ENCODE measurements around the gene PARD3. TPM values are rescaled to one million over a fixed set of nuclear protein-coding genes. Genes with fewer than 3 reads are reported as not detected.
"Not testable (repeated sequence)": the region's sequence is repeated elsewhere in the genome, so short reads cannot be mapped to it uniquely, and the experiment has no call there.

Gene PARD3
- total RNA-seq, 2 donors from 2014 or later: 23.1 to 29.7 TPM

DNA sequence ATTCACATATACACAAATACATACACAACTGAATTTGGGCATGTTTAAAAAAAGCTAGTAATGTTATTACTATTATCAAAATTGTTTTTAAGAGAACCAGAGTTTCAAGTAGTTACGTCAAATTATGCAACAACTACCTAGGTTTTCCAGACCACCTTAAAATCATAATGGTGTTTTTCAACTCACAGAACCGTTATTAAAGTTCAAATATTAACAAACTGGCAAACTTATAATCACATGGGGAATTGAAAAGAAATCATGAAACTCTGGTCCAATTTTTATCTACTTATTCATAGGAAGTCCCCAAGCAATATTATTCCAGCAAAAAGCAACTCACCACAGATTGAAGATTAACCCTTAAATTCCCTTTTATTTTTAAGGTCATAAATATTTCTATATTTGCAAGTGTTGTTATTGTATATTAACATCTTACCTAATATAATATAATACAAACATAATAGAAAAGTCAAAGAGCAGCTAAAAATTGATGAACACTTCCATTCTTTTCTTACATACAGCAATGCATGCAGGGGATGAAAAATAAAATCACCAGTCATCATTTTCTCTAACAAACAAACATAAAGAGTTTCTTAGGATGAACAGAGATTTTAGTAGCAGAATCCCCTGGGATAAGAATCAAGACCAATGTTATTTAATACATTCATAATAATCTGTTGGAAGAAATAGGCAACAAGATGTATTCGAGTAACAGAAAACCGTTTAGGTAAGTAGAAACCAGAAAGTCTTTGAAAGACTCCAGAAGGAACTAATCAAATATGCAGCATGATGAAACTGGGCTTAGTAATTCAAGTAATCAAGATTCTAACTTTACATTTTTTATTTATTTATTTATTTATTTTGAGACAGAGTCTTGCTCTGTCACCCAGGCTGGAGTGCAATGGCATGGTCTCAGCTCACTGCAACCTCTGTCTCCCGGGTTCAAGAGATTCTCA lies 391.1 kb downstream of the PARD3 start:
- intact Hi-C loops (cut with DNase I): no loop called here
- ATAC-seq: no peak
- DNase-seq: no peak

DNA sequence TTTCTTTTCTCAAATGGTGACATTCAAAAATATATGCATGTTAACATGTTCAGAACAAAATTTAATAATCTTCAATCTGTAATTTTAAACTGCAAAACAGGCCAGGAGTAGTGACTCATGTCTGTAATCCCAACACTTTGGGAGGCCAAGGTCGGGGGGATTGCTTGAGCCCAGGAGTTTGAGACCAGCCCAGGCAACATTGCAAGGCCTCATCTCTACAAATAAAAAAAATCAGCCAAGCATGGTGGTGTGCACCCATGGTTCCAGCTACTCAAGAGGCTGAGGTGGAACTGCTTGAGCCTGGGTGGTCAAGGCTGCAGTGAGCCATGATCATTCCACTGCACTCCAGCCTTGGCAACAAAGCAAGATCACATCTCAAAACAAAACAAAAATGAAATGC lies 394.3 kb downstream of the PARD3 start:
- DNase-seq (no peak), ATAC-seq (no peak)
- intact Hi-C loops (cut with DNase I): no loop called here

DNA sequence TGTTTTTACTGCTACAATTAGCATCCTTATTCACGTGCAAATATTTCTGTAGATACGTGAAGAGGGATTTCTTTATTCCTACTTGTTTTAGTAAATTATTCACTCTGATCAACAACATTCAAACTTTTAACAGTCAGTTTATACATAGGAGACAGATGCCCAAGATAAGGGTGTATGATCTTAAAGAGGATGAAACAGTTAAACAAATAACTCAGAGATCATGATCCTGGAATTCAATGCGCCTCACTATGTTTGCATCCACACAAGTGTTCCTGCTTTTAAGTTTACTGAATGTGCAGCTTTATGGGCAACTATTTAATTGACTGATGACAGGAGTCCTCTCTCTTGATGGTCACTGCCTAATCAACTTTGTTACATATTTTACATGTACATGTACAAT lies 394.8 kb downstream of the PARD3 start:
- intact Hi-C loops (cut with DNase I): no loop called here
- no peak for DNase-seq
- no peak for ATAC-seq

DNA sequence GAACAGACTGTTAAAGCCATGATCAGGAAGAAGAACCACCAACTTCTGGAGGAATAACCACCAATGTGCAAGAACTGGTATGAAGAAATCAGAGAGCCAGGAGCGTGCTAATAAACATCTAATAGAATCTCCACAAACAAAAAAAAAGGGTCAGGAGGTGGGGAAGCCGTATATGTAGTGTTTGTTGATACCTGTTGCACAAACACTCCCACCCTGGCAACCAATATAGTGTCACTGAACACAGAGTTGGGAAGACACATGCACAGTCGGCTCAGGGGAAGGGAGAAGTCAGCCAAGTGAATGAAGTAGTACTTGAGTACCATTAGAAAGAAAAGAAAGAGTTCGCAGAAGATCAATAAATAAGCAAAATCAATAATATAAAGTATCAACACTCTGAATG lies 400.1 kb downstream of the PARD3 start:
- DNase-seq (no peak), ATAC-seq (no peak)
- intact Hi-C loops (cut with DNase I): no loop called here

DNA sequence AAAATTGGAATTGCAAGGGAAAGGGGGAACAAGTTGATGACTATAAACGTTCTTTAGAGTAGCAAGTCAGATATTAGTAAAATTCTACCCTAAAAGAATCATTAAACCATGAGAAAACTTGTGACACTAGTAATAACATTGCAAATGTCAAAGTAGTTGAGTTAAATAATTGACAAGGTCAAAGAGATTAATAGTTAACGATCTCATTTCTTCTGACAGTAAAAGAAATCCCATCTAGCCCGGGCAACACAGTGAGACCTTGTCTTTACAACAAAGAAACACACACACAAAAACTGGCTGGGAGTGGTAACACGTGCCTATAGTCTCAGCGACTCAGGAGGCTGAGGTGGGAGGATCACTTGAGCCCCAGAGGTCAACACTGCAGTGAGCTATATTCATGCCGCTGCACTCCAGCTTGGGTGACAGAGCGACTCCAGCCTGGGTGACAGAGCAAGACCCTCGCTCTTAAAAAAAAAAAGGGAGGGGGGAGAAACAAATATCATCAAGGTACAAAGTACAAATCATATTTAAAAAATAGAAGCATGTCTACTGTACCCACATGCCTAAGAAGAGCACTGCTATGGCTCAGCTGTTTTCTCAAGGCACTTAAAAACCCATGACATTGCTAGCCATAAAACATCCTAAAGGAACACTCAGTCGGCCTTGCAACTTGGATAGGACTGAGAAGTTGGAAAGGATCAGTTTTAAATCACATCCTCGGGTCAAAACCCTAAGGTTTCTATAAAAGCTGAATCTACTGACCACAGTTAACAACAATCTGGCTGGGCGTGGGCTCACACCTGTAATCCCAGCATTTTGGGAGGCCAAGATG lies 401.1 kb downstream of the PARD3 start:
- intact Hi-C loops (cut with DNase I): no loop called here
- ATAC-seq (no peak), DNase-seq (no peak)

DNA sequence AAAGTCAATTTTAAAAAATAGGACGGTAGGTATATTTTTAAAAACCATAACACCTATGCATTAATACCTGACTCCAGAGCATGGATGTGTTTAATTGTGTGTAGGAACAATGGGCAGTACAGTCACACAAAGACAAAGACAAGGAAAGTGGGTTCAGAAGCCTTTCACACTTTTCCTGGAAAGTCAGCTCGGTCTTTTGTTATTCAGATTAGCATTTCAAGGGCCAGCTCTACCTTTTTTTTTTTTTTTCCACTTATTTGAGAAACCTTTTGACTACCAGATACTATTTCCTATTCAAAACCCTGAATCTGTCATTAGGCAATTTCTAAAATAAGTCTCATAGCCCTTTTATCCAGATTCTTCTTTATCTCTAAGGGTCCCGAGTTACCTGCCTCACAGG lies 401.9 kb downstream of the PARD3 start:
- DNase-seq: no peak
- ATAC-seq: no peak
- intact Hi-C loops (cut with DNase I): no loop called here

DNA sequence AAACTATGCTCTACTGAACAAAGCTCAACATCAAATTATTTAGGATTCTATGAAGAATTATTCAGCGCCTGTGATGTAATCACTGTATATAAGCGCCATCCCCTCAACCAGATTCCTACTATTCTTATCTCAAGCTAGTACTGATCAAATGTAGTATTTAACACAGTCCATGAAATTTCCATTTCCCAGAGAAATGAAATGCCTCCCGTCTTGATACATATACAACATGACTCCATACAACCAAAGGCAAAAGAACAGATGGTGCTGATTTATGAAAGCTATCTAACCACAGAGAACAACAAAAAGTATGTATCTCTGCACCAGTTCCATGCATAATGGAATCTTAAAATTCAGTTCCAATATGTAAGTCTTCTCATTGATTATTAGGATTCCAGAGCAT lies 406.1 kb downstream of the PARD3 start:
- intact Hi-C loops (cut with DNase I): no loop called here
- DNase-seq (no peak), ATAC-seq (no peak)

DNA sequence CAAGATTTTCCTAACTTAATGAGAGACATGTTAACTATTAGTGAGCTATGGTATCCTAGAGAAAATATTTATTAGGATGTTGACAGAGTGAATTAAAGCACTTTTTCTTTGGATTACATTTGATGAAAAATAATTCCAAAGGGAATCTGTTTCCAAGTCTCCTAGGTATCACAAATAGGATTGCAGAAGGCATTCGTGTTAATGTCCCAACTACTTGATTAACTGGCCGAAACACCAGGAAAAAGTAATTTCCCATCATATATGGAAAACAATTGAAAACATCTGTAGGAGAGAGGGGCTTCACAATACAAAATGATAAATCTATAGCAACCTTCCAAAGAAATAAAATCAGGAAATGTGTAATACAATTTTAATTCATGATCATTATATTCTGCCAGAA lies 406.7 kb downstream of the PARD3 start:
- DNase-seq (no peak), ATAC-seq (no peak)
- intact Hi-C loops (cut with DNase I): no loop called here

DNA sequence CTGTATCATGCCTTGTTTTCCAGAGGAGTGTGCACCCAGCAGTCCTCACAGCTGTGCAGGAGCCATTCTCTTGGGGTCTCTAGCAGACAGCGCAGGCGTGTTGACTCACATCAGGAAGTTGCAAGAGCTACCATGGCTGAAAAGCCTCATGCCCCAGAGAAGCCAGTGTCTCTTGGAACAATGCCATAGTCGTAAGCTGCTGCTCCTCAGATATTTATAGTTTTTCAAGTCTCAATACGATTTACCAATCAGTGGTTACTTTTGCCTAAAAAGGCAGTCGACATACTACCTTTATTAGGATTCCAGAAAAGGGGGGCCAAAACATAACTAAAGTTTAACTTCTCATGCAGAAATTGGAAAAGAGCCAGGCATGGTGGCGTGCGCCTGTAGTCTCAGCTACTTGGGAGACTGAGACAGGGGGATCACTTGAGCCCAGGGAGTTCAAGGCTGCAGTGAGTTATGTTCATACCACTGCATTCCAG lies 407.7 kb downstream of the PARD3 start:
- peak; percentile 8 to 82 for ATAC-seq
- peak; percentile 34 for DNase-seq
- intact Hi-C loops (cut with DNase I): no loop called here

DNA sequence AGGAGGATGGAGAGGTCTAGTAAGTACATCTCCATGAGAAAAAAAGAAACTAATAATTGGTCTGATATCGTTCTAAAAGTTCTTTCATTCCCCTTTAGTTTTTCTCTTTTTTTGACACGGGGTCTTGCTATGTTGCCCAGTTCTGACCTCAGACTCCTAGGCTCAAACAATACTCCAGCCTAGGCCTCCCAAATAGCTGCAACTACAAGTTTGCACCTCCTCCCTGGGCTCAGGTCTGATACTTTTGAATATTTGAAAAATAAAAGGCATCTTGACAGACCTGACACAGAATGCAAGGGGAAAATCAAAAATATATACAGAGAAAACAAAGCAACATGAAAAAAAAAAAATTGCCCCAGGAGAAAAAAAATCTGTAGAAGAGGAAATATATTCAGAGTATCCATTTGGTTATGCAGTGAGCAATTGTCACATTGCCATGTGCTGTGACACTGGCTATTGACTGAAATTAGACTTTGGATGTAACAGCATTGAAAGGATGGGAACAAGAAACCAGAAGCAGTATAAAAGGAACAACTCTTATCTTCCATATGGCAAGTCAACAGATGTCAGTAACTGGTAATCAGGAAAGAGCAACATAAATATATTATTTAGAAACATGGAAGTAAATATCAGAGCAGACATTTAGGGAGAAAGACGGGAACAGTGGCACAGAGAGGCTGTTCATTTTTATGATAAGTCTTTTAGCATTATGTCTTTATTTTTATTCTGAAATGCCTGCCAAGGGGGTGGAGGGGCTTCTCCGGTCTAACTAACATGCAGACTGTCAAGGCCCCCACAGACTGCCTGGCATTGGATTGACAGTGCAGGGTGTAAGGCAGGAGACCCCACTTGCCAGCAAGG lies 408.4 kb downstream of the PARD3 start:
- DNase-seq: no peak
- intact Hi-C loops (cut with DNase I): no loop called here
- ATAC-seq: no peak

DNA sequence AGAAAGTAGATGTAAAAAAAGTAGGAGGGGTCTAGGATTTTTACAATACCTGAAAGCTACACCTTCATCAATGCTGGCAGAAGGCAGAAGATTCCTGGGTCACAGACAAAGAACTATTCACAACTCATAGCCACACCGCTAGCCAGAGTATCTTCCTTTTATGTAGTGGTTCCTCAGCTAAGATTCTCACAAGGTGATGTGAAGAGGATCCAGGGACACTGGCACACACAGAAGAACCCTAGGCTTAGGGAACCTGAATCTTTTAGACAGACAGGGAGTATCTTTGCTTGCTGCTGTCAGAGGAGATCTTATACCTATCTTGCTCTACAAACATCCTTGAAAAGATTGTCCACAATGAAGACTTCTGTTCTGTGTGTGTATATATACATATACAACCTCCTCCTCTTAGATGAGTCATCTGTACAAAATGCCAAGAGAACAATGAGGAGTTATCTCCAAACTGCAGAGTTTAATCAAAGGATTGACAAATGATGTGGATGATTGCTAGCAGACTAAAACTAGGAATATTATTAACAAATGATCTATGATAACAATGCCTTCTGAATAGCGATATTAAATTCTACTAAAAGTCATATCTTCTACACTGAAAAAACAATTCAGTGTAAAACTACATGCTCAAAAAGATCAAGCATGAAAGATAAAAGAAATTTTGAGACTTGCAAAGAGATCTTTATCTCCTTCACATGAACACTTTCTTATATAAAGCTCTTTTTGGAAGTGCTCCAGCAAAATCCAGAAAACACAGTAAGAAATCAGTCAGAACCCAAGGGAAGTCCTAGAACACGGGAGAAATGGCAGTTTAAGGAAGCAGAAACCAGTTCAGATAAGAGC lies 409.3 kb downstream of the PARD3 start:
- ATAC-seq (no peak), DNase-seq (no peak)
- intact Hi-C loops (cut with DNase I): no loop called here

DNA sequence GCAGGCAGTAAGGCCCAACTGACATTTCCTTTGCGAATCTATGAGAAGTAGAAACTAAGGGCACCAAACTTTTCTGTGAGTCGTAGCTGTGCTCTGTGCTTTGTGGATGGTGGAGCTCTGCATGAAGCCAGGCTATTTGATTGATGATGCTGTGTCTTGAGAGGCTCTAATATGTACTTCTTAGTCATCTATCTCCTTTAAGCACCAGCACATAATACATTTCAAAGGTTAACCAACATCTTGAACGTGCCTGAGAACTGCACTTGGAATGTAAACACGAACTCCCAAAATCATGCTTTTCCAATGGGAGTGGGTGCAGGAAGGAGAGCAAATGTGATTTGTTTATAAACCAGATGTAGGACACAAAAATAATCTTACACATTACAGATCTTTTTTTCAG lies 411.6 kb downstream of the PARD3 start:
- ATAC-seq: no peak
- intact Hi-C loops (cut with DNase I): no loop called here

DNA sequence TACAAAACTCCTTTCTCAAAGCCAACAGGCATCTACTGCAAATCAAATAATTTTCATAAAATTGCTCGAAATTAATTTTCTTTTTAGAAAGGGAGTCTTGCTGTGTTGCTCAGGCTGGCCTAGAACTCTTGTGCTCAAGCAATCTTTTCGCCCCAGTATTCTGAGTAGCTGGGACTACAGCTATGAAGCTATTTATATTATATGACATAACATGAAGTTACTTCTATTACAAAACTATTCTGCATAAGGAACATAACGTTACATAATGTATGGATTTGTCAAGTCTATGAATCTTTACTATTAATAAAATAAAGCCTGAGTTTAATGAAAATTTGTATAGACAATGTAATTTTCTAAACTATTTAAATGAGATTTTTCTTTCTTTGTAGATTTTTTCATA lies 415.0 kb downstream of the PARD3 start:
- ATAC-seq (no peak), DNase-seq (no peak)
- intact Hi-C loops (cut with DNase I): no loop called here

More for the DNA sequence above, 411.6 kb downstream of the PARD3 start:
- DNase-seq: no peak

DNA sequence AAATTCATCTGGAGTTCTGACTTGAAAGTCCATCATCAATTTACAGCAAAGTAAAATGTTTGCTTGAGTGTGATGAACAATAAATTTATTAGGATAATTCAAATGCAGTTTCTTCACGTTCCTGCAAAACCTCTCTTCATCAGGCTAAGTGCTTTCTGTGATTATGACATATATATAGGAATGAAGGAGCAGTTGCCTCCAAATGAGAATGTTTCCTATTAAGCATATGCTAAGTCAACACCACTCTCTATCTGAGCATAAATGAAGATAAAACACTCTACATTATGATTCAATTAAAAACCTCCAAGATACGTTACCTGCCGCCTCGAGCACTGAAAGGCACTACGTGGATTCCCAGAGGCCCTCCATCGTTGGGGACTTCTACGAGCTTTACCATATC lies 416.1 kb downstream of the PARD3 start:
- intact Hi-C loops (cut with DNase I): no loop called here
- DNase-seq (no peak), ATAC-seq (no peak)

DNA sequence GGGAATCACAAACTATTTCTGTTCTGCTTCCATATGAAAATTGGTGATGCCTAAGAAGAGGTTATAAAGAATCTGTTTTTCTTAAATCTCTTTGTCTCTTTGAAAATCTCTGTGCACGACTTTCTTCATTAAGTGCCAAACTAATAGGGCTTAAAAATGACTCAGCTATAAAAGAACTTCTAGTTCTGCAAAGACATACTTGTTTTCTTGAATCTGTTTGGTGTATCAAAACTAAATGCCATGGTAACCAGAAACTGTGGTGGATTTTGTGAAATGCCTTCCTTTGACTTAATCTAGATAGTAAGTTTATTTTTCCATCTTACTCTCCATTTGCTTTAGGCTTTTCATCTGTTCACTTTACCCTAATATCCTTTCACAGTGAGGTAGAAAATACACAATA lies 417.8 kb downstream of the PARD3 start:
- intact Hi-C loops (cut with DNase I): no loop called here
- peak; percentile 44 to 83 for ATAC-seq
- no peak for DNase-seq

DNA sequence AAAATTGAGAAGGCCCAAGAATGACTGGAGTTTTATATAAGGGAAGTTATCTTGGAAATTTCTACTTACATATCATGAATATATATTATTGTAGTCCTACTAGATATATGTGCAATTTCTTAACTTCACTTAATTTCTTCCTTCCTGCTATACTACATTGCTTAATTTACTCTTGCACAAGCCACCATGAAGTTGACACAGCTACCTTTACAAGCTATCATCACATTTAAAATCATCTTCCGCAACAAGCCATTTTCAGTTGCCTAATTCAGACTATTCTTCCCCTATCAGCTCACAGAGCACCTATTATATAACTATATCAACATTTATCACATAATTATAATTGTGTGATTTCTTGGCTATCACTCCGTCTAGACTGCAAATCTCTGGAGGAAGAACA lies 418.4 kb downstream of the PARD3 start:
- intact Hi-C loops (cut with DNase I): no loop called here
- ATAC-seq: peak in 1 of 2 donors; percentile 43
- DNase-seq: no peak

DNA sequence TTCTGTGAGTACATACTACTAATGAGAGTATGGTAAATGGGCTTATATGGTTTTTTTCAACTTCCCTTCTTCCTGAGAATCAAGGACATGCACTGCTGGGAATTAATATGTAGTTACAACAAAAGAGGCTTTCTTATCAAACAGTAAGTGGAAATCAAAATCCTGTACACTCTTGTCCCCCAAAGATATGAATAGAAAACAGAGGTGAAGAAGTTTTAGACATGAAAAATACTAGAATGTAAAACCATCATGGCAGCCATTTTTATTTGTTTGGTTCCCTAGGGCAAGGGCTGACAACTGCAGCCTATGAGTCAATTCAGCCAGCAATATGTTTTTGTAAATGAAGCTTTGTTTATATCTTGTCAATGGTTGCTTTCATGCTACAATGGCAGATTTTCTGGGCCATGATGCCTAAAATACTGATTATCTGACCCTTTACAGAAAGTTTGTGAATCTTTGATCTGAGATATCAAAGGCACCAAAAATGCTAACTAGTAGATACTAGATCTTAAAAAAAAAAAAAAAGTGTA lies 422.4 kb downstream of the PARD3 start:
- ATAC-seq: no peak
- intact Hi-C loops (cut with DNase I): no loop called here

DNA sequence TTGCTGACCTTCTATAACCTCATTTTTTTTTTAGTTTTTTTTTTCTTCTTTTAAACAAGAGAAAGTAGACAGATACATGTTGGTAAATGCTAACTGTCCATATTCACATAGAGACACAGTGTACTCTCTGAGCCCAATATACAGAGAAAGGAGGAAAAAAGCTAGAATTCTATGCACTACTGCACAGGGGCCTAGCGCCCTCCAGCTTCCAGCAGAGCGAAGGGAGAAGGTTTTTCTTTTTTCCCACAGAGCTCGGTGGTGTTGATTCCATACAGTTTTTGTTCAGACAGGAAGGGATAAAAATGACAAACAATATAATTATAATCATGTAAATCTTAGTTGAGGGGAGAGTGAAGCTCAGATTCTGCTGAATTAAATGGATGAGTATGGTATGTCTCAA lies 423.9 kb downstream of the PARD3 start:
- intact Hi-C loops (cut with DNase I); DNase-seq; ATAC-seq: not testable (repeated sequence)

More for the DNA sequence above, 422.4 kb downstream of the PARD3 start:
- DNase-seq: no peak
